Naive thymus-derived CD4-positive, alpha-beta T cell (primary cell): Measurements from ENCODE around the gene EFS. TPM values are rescaled to one million over a fixed set of nuclear protein-coding genes. Genes with fewer than 3 reads are reported as not detected.
"Not testable (repeated sequence)": the region's sequence is repeated elsewhere in the genome, so short reads cannot be mapped to it uniquely, and the experiment has no call there.

Experiments
- ATAC-seq: fragments of 150-1000 bp; cut with Tn5 transposase; 2 replicates; pipeline ENCODE4 v1.10.0; 2021; ENCODE audit warnings: mild to moderate bottlenecking, moderate library complexity
- CTCF ChIA-PET: fragments of 350-600 bp; sonication (Branson Sonifier 250); formaldehyde crosslinking; loops from one replicate; lab custom pipeline; 2021; ENCODE audit warnings: antibody characterized with exemption; lab: Charles Lee
- POLR2A ChIA-PET: fragments of 350-600 bp; sonication (Branson Sonifier 250); formaldehyde crosslinking; loops from one replicate; lab custom pipeline; 2021; ENCODE audit warnings: antibody characterized with exemption, inconsistent platforms; lab: Charles Lee
- DNase-seq, 9 donors: peaks; one replicate each; pipeline versions ENCODE4 v3.0.0 to v3.0.0-alpha.2; 2020 to 2022; ENCODE audit warnings: mixed read lengths in 1 of 9
- H3K27ac ChIP-seq: one replicate; pipeline ENCODE4 v1.7.0; 2013; ENCODE audit warnings: mild to moderate bottlenecking, low read depth, low read length, moderate library complexity
- H3K27me3 ChIP-seq, 2 donors: one replicate each; pipeline ENCODE4 v1.7.0; 2013; ENCODE audit warnings: low read length in 2 of 2, mild to moderate bottlenecking in 2 of 2, moderate library complexity in 2 of 2; ENCODE audit not compliant: control insufficient read depth in 2 of 2, insufficient read depth in 2 of 2
- H3K36me3 ChIP-seq, 3 experiments: 1 replicate in 2 of 3; 2 replicates in 1 of 3; pipeline ENCODE4 v1.7.0; 2013; ENCODE audit warnings: low read length in 3 of 3, mild to moderate bottlenecking in 3 of 3, moderate library complexity in 1 of 3; ENCODE audit not compliant: insufficient read depth in 3 of 3, control insufficient read depth in 2 of 3
- H3K4me1 ChIP-seq, 2 donors: one replicate each; pipeline ENCODE4 v1.7.0; 2013; ENCODE audit warnings: low read length in 2 of 2, mild to moderate bottlenecking in 2 of 2, moderate library complexity in 1 of 2; ENCODE audit not compliant: control insufficient read depth in 2 of 2, insufficient read depth in 2 of 2
- H3K4me3 ChIP-seq: 2 replicates; pipeline ENCODE4 v1.7.0; 2013; ENCODE audit warnings: mild to moderate bottlenecking, low read length
- H3K9me3 ChIP-seq, 3 experiments: 1 replicate in 2 of 3; 2 replicates in 1 of 3; pipeline ENCODE4 v1.7.0; 2013; ENCODE audit warnings: low read length in 3 of 3; ENCODE audit not compliant: control insufficient read depth in 2 of 3
- H3K27ac Mint-ChIP-seq, 9 donors: one replicate each; pipeline ENCODE4 v1.8.0; 2020 to 2022; ENCODE audit warnings: mixed read lengths in 9 of 9, mild to moderate bottlenecking in 8 of 9, moderate library complexity in 5 of 9, inconsistent platforms in 2 of 9
- H3K27me3 Mint-ChIP-seq, 5 donors: one replicate each; pipeline ENCODE4 v1.8.0; 2021 to 2022; ENCODE audit warnings: mixed read lengths in 5 of 5, mild to moderate bottlenecking in 1 of 5
- H3K36me3 Mint-ChIP-seq, 5 donors: one replicate each; pipeline ENCODE4 v1.8.0; 2020 to 2022; ENCODE audit warnings: mixed read lengths in 5 of 5, mild to moderate bottlenecking in 3 of 5, inconsistent platforms in 1 of 5
- H3K4me1 Mint-ChIP-seq, 7 donors: one replicate each; pipeline ENCODE4 v1.8.0; 2020 to 2022; ENCODE audit warnings: mixed read lengths in 7 of 7, mild to moderate bottlenecking in 3 of 7, inconsistent platforms in 1 of 7
- H3K4me3 Mint-ChIP-seq, 10 donors: one replicate each; pipeline ENCODE4 v1.8.0; 2020 to 2022; ENCODE audit warnings: mild to moderate bottlenecking in 10 of 10, mixed read lengths in 10 of 10, moderate library complexity in 6 of 10, inconsistent platforms in 2 of 10
- H3K9me3 Mint-ChIP-seq, 11 donors: one replicate each; pipeline ENCODE4 v1.8.0; 2020 to 2022; ENCODE audit warnings: mixed read lengths in 11 of 11, mild to moderate bottlenecking in 4 of 11, inconsistent platforms in 1 of 11, moderate library complexity in 1 of 11
- intact Hi-C, 2 donors: fragments of 100-400 bp; cut with micrococcal nuclease; formaldehyde crosslinking; loops; one replicate each; pipeline ENCODE4 v1.15.1; 2023
- polyA plus RNA-seq, 2 donors: library from polyadenylated mRNA; unstranded; fragments of 300-500 nt; fragmentation: Illumina TruSeq; gene quantifications; one replicate each; pipeline ENCODE4 v1.2.3, GENCODE V29; 2021
- total RNA-seq, 6 experiments: library from RNA in 5 of 6; stranded (reverse) in 5 of 6; gene quantifications; 1 replicate in 5 of 6; 2 replicates in 1 of 6; pipeline ENCODE4 v1.2.3 and lab custom pipeline; 2021 to 2026

Gene EFS
- total and polyA plus RNA-seq, 7 experiments from 2014 or later = not detected

GRCh38 chr14:23399591-23399990 lies 34.6 kb upstream of the EFS start:
- no peaks in the 10 kb centered on the region for H3K4me1 ChIP-seq
- CTCF ChIA-PET = no interaction called here
- Mint-ChIP-seq H3K4me3 (no peak overlapping the region), H3K27ac (no peak overlapping the region), H3K9me3 (no peaks in the 10 kb centered on the region), H3K36me3 (no peaks in the 10 kb centered on the region), H3K4me1 (peaks cover 0 to 6% (median 0%) of the 10 kb centered on the region in 7 donors), H3K27me3 (peaks cover 0 to 10% (median 8%) of the 10 kb centered on the region in 5 donors)
- H3K27ac ChIP-seq = no peak overlapping the region
- no peaks in the 10 kb centered on the region for H3K27me3 ChIP-seq
- POLR2A ChIA-PET = interaction anchor here (0.5 kb wide), 1 partner anchor 282 kb away, joined by 3 read pairs; no protein-coding TSS in a partner anchor
- no peak overlapping the region for H3K4me3 ChIP-seq
- H3K9me3 ChIP-seq = no peaks in the 10 kb centered on the region
- no peaks in the 10 kb centered on the region for H3K36me3 ChIP-seq
- intact Hi-C loops = no loop called here
- DNase-seq = no peak
- ATAC-seq = no peak

GRCh38 chr14:23399136-23399535 lies 34.2 kb upstream of the EFS start:
- CTCF ChIA-PET = no interaction called here
- H3K36me3 Mint-ChIP-seq = no peaks in the 10 kb centered on the region
- no peak for ATAC-seq
- intact Hi-C loops = no loop called here
- peaks cover 0 to 10% (median 8%) of the 10 kb centered on the region in 5 donors for H3K27me3 Mint-ChIP-seq
- POLR2A ChIA-PET = interaction anchor here (0.5 kb wide), 1 partner anchor 281 kb away, joined by 3 read pairs; no protein-coding TSS in a partner anchor
- H3K4me1 Mint-ChIP-seq = peaks cover 0 to 6% (median 0%) of the 10 kb centered on the region in 7 donors
- no peaks in the 10 kb centered on the region for H3K9me3 Mint-ChIP-seq
- no peak overlapping the region for H3K27ac Mint-ChIP-seq
- H3K4me1 ChIP-seq = no peaks in the 10 kb centered on the region
- H3K9me3 ChIP-seq = no peaks in the 10 kb centered on the region
- no peak overlapping the region for H3K4me3 ChIP-seq
- no peak for DNase-seq
- H3K27me3 ChIP-seq = no peaks in the 10 kb centered on the region
- H3K4me3 Mint-ChIP-seq = no peak overlapping the region
- H3K27ac ChIP-seq = no peak overlapping the region
- no peaks in the 10 kb centered on the region for H3K36me3 ChIP-seq

- no peaks in the 10 kb centered on the region for H3K36me3 Mint-ChIP-seq
- H3K27me3 ChIP-seq = no peaks in the 10 kb centered on the region
- ChIA-PET CTCF (no interaction called here), POLR2A (no interaction called here)
- no peak overlapping the region for H3K27ac Mint-ChIP-seq
- ATAC-seq = no peak
- DNase-seq = no peak
- H3K27ac ChIP-seq = no peak overlapping the region
- H3K4me3 ChIP-seq = no peak overlapping the region
- H3K4me3 Mint-ChIP-seq = no peak overlapping the region
- intact Hi-C loops = no loop called here
- no peaks in the 10 kb centered on the region for H3K4me1 ChIP-seq
- H3K36me3 ChIP-seq = no peaks in the 10 kb centered on the region
- H3K9me3 ChIP-seq = no peaks in the 10 kb centered on the region
- H3K27me3 Mint-ChIP-seq = peaks cover 0 to 9% (median 8%) of the 10 kb centered on the region in 5 donors
- no peaks in the 10 kb centered on the region for H3K9me3 Mint-ChIP-seq
- H3K4me1 Mint-ChIP-seq = peaks cover 0 to 6% (median 0%) of the 10 kb centered on the region in 7 donors
Observed at GRCh38 chr14:23398348-23398747, 33.4 kb upstream of the EFS start.

GRCh38 chr14:23396781-23397407 lies 31.9 kb upstream of the EFS start:
- CTCF ChIA-PET = interaction anchor here (0.6 kb wide), 1 partner anchor 296 kb away, joined by 3 read pairs; no protein-coding TSS in a partner anchor
- H3K4me1 ChIP-seq = no peaks in the 10 kb centered on the region

GRCh38 chr14:23396126-23396525 lies 31.2 kb upstream of the EFS start:
- POLR2A ChIA-PET = no interaction called here
- peaks cover 0 to 9% (median 4%) of the 10 kb centered on the region in 5 donors for H3K27me3 Mint-ChIP-seq
- CTCF ChIA-PET = no interaction called here
- Histone ChIP-seq H3K27ac (no peak overlapping the region), H3K4me1 (no peaks in the 10 kb centered on the region), H3K36me3 (no peaks in the 10 kb centered on the region), H3K4me3 (no peak overlapping the region), H3K9me3 (no peaks in the 10 kb centered on the region), H3K27me3 (no peaks in the 10 kb centered on the region)
- peaks cover 0 to 1% (median 0%) of the 10 kb centered on the region in 7 donors for H3K4me1 Mint-ChIP-seq
- DNase-seq (no peak), ATAC-seq (no peak)
- no peak overlapping the region for H3K27ac Mint-ChIP-seq
- intact Hi-C loops = no loop called here
- H3K36me3 Mint-ChIP-seq = no peaks in the 10 kb centered on the region
- H3K9me3 Mint-ChIP-seq = no peaks in the 10 kb centered on the region
- no peak overlapping the region for H3K4me3 Mint-ChIP-seq

More at GRCh38 chr14:23396781-23397407, 31.9 kb upstream of the EFS start:
- H3K9me3 ChIP-seq = no peaks in the 10 kb centered on the region
- H3K27me3 ChIP-seq = no peaks in the 10 kb centered on the region
- POLR2A ChIA-PET = no interaction called here
- H3K36me3 Mint-ChIP-seq = no peaks in the 10 kb centered on the region
- H3K36me3 ChIP-seq = no peaks in the 10 kb centered on the region
- intact Hi-C loops = no loop called here
- H3K4me3 ChIP-seq = no peak overlapping the region
- peaks cover 0 to 9% (median 2%) of the 10 kb centered on the region in 5 donors for H3K27me3 Mint-ChIP-seq
- DNase-seq = no peak
- no peak overlapping the region for H3K27ac ChIP-seq
- no peaks in the 10 kb centered on the region for H3K9me3 Mint-ChIP-seq
- H3K4me1 Mint-ChIP-seq = peaks cover 0 to 1% (median 0%) of the 10 kb centered on the region in 7 donors
- H3K4me3 Mint-ChIP-seq = no peak overlapping the region
- no peak for ATAC-seq
- no peak overlapping the region for H3K27ac Mint-ChIP-seq

GRCh38 chr14:23392613-23393012 lies 27.6 kb upstream of the EFS start:
- no peak for ATAC-seq
- Mint-ChIP-seq H3K4me1 (no peaks in the 10 kb centered on the region), H3K4me3 (no peak overlapping the region), H3K9me3 (no peaks in the 10 kb centered on the region), H3K36me3 (no peaks in the 10 kb centered on the region), H3K27me3 (peaks cover 0 to 16% (median 4%) of the 10 kb centered on the region in 5 donors), H3K27ac (no peak overlapping the region)
- no peak overlapping the region for H3K27ac ChIP-seq
- POLR2A ChIA-PET = interaction anchor here (0.7 kb wide), 1 partner anchor 25 kb away, joined by 5 read pairs; no protein-coding TSS in a partner anchor
- intact Hi-C loops = no loop called here
- no peaks in the 10 kb centered on the region for H3K4me1 ChIP-seq
- no peak for DNase-seq
- H3K9me3 ChIP-seq = no peaks in the 10 kb centered on the region
- CTCF ChIA-PET = interaction anchor here (0.6 to 3.5 kb wide), 4 partner anchors 10 to 248 kb away, joined by 3 to 11 read pairs (median 3); no protein-coding TSS in a partner anchor
- no peak overlapping the region for H3K4me3 ChIP-seq
- H3K27me3 ChIP-seq = no peaks in the 10 kb centered on the region
- H3K36me3 ChIP-seq = no peaks in the 10 kb centered on the region

- H3K4me1 Mint-ChIP-seq, H3K36me3 Mint-ChIP-seq, POLR2A ChIA-PET, H3K27ac ChIP-seq, H3K27me3 ChIP-seq, H3K27ac Mint-ChIP-seq, ATAC-seq, H3K4me1 ChIP-seq, H3K9me3 Mint-ChIP-seq, intact Hi-C loops, H3K4me3 Mint-ChIP-seq, H3K36me3 ChIP-seq, DNase-seq, H3K4me3 ChIP-seq, H3K9me3 ChIP-seq: not testable (repeated sequence)
- peaks cover 0 to 14% (median 0%) of the 10 kb centered on the region in 5 donors for H3K27me3 Mint-ChIP-seq
- CTCF ChIA-PET = interaction anchor here (3.5 kb wide), 1 partner anchor 9 kb away, joined by 11 read pairs; no protein-coding TSS in a partner anchor
Observed at GRCh38 chr14:23389871-23390270, 24.9 kb upstream of the EFS start.
